Putamen (tissue), 1 donor: ENCODE results near the gene RAD51B.
A peak's percentile ranks its signal among the peaks of the same experiment; 100 is the strongest.

ENCODE experiments used
- DNase-seq: peaks from one replicate; pipeline ENCODE4 v3.0.0-alpha.2; 2016; ENCODE audit warnings: low spot score

Gene RAD51B

GRCh38 chr14:68331991-68332390, 512.4 kb downstream of the RAD51B start:
- no peak for DNase-seq

- no peak for DNase-seq
These were observed 513.7 kb downstream of the RAD51B start for GRCh38 chr14:68333262-68333661.

GRCh38 chr14:68335312-68335711, 515.7 kb downstream of the RAD51B start:
- no peak for DNase-seq

- DNase-seq, result no peak
These were observed 516.6 kb downstream of the RAD51B start for GRCh38 chr14:68336165-68336564.

- no peak for DNase-seq
These were observed 517.7 kb downstream of the RAD51B start for GRCh38 chr14:68337279-68337678.

GRCh38 chr14:68340262-68340661, 520.7 kb downstream of the RAD51B start:
- no peak for DNase-seq

GRCh38 chr14:68341411-68342212, 522.0 kb downstream of the RAD51B start:
- DNase-seq, result no peak

GRCh38 chr14:68342216-68342763, 522.7 kb downstream of the RAD51B start:
- no peak for DNase-seq

GRCh38 chr14:68343534-68344118, 524.0 kb downstream of the RAD51B start:
- DNase-seq, result no peak

- DNase-seq, result no peak
These were observed 526.2 kb downstream of the RAD51B start for GRCh38 chr14:68345738-68346137.

GRCh38 chr14:68346556-68347343, 527.2 kb downstream of the RAD51B start:
- peak; percentile 55 for DNase-seq

GRCh38 chr14:68349900-68350629, 530.5 kb downstream of the RAD51B start:
- DNase-seq, result no peak

- no peak for DNase-seq
These were observed 535.8 kb downstream of the RAD51B start for GRCh38 chr14:68355415-68355814.

- DNase-seq, result no peak
These were observed 538.2 kb downstream of the RAD51B start for GRCh38 chr14:68357777-68358176.

GRCh38 chr14:68358500-68358899, 538.9 kb downstream of the RAD51B start:
- DNase-seq, result no peak

GRCh38 chr14:68359022-68359836, 539.6 kb downstream of the RAD51B start:
- peak; percentile 22 for DNase-seq

- peak; percentile 23 for DNase-seq
These were observed 540.4 kb downstream of the RAD51B start for GRCh38 chr14:68359837-68360552.

- DNase-seq, result no peak
These were observed 541.7 kb downstream of the RAD51B start for GRCh38 chr14:68361231-68361630.

- no peak for DNase-seq
These were observed 543.3 kb downstream of the RAD51B start for GRCh38 chr14:68362846-68363245.

GRCh38 chr14:68363466-68363842, 543.9 kb downstream of the RAD51B start:
- no peak for DNase-seq
